HG03442 (cell line): ENCODE measurements around the gene RHCG.

Experiments used
- ATAC-seq: cut with Tn5 transposase; IDR thresholded peaks from one replicate; pipeline ENCODE4 v1.9.1; 2021; ENCODE audit warnings: mild to moderate bottlenecking, moderate library complexity; ENCODE audit not compliant: unreplicated experiment

RHCG gene

DNA sequence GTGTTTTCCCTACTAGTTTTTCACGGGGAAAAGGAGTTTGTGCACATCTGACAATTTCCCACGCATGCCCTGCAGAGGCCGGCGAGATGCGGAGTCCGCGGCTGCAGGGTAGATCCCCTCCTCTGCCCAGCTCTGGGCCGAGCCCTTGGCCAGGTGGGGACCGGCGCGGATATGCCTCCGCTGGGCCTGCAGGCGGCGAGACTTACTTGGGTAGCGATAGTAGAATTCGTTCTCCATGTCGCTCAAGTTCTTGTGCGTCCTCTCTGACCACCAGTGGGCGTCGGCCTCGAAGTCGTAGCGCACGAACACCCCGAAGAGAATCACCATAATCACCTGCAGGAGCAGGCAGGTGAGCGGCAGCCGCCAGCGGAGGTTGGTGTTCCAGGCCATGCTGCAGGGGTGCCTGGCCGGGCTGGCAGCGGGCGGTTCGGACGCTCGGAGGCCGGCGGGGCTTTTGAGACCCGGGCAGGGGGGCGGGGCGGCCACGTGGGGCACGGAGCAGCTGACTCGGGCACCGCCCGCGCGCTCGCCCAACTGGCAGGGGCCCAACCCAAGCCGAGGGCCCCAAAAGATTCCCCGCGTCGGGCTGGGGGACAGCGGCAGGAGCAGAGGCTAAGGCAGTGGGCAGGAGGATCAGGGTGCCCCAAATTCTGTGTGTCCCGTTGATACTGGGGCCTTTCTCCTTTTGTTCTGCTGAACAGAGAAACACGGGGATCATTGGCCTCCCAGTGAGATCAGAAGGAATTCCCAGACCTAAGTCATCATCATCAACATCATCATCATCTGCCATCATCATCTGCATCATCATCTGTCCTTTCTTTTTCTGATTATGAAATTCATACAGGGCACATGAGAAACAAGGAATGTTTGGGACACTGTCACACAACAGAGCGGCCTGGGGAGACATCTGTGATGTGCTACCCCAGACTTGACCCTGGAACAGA is at the start of gene RHCG:
Gene RHCG (minus strand): TSS at position 429 of the 944 bp plus-strand sequence. CDS start 39 bp downstream, at position 390.
- no peak for ATAC-seq

GRCh38 chr15:89543389-89543788 is 47.0 kb upstream of the RHCG start:
- no peak for ATAC-seq

DNA sequence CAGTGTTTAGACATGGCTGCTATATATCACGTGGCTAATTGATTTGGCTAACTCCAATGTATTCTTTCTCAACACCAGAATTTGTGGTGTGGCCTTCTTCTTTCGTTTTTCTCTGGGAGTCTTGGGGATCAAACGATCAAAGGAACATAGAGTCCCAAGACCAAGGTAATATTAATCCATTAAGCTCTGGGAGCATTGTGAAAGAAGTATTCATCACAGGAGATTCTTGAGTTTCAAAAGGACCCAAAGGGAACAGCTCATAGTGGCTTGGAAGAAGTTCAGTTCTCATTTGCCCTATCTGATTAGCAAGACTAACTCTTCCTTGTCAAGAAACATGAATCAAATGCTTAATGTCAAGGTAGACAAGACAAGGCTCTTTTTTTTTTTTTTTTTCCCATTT is 46.0 kb upstream of the RHCG start:
- no peak for ATAC-seq

DNA sequence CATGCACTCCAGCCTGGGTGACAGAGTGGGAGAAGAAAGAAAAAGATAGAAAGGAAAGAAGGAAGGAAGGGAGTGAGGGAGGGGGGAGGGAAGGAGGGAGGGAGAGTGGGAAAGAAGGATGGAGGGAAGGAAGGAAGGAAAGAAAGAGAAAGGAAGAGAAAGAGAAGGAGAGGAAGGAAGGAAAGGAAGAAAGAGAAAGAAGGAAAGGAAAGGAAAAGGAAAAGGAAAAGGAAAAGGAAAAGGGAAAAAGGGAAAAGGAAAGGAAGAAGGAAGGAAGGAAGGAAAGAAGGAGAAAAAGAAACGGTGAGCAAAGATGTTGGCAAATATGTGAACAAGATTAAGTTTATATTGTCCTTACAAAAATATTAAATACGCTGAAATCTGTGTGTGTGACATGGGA is 42.6 kb upstream of the RHCG start:
- no peak for ATAC-seq

DNA sequence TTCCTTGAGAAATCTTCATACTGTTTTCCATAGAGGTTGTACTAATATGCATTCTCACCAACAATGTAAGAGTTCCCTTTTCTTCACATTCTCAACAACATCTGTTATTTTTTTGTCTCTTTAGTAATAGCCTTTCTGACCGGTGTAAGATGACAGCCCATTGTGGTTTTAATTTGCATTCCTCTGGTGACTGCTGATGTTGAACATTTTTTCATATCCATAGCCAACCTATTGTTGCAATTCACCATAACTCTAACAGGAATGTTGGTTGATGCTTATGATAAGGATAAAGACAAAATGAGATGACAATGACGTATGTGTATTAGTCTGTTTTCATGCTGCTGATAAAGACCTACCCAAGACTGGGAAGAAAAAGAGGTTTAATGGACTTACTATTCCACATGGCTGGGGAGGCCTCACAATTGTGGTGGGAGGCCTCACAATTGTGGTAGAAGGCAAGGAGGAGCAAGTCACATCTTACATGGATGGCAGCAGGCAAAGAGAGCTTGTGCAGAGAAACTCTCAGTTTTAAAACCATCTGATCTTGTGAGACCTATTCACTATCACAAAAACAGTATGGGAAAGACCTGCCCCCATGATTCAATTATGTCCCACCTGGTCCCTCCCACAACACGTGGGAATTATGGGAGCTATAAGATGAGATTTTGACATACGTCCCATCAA is 37.6 kb upstream of the RHCG start:
- ATAC-seq, result no peak

GRCh38 chr15:89531796-89532537 is 35.6 kb upstream of the RHCG start:
- ATAC-seq, result no peak

DNA sequence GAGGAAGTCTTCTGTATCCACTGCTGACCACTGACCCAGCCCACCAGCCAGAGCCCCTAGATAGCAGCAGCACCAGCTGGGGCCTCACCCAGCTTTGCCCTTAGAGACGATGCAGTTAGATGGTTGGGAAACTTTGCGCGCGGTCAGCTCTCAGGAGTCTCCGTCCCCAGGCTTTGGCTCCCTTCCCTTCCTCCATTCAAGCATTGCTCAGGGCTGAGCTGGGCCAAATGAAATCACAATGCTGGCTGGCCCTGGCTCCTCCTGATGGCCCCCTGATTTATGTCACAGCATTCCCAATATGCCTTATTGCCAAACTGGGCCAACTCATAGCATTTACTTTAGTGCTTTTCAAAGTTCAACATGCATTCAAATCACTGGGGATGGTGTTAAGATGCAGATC is 34.6 kb upstream of the RHCG start:
- ATAC-seq, result no peak

DNA sequence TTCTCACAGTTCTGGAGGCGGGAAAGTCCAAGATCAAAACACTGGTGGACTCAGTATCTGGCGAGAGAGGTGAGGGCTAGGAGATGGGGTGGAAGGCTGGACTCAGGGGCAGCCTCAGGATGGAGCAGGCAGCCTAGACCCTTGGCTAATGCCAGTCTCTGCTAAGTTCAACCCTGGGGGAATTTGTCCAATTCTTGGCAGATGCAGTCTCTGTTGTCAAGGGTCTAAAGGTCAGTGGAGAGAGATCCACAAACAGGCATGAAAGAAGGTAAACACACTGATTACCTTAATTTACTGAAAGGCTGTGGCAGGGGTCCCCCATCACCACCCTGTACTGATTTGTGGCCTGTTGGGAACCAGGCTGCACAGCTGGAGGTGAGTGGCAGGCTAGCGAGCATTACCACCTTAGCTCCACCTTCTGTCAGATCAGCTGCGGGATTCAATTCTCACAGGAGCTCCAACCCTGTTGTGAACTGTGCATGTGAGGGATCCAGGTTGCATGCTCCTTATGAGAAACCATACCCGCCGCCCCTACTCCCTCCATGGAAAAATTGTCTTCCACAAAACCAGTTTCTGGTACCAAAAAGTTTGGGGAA is 32.5 kb upstream of the RHCG start:
- ATAC-seq, result no peak

DNA sequence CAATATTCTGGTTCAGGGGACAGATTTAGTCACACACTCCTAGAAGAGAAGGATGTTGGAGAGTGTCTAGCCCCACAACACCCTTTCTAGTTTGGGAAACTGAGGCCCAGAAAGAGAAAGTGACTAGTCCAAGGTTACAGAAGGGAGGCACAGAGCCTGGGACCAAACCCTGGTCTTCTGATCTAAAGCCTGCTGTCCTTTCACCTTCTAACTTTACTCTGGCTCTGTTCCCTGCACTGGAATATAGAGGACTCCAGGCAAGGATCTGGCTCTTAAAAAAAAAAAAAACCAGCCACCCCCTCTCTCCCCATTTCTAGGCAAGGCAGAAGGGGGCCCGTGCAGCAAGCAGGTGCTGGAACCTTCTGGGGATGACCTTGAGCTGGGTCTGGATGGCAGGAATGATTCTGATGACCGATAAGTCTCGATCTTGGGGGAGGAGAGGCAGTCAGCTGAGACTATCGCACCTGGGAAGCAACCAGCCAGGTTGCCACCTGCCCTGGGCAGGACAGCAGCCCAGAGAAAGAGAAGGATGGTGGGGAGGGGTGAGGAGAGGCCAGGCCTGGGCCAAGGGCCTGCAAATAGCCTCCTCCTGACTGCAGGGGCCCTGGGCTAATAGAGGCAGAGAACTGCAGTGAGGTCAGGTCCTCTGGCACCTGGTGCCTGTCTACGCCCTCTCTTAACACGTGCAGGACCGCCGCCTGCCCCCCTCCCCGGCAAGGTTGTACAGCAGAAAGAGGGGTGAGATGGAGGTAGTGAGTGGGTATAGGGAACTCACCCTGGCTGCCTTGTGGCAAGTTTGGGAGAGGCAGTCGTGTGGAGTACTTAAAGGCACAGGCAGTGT is 30.4 kb upstream of the RHCG start:
- no peak for ATAC-seq

GRCh38 chr15:89526181-89526580 is 29.8 kb upstream of the RHCG start:
- ATAC-seq, result no peak

DNA sequence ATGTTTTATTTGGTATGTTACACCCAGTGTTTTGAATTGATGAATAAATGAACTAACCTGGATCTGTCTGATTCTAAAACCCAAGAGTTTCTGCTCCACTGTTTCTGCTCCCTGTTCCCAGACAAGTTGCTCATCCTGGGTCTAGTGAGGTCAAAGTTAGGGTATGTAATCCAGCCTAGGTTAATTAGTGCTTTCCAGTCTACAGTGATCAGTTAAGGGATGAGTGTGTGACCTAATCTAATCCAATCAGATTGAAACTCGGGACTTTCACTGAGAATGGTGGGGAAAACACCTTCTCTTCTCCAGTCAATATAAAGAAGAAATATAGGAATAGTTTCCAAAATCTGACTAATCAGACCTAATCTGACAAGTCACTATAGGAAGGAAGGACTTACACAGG is 27.8 kb upstream of the RHCG start:
- ATAC-seq, result no peak

DNA sequence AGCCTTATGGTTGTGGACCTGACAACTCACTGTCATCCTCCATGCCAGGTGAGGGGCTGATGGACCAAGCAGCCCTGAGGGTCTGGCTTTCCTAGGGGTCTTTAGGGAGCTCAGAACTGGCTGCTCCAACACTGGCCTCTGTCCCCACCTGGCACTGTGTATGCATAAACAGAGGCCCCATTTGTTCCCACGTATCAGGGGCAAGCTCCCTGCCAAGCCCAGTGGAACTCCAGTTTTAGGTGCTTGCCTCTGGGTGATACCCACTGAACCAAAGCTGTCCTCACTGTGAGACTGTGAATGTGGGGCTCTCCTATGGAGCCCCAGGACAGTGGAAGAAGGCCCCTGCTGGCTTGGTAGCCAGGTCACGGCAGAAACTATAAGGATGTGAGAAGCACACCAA is 26.7 kb upstream of the RHCG start:
- no peak for ATAC-seq

DNA sequence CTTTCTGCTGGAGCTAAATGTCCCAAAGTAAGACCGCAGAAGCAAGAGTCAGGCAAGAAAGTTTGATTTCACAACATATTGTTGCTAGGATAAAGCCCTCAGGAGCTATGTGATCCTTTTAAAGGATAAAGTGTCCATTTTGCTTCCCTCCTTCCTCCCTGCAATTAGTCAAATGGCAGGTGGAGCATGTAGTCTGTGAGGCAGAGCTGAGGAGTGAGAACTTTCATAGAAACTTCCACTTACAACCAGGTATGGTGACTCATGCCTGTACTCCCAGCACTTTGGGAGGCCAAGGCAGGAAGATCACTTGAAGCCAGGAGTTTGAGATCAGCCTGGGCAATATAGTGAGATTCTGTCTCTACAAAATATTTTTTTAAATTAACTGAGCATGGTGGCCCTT is 25.2 kb upstream of the RHCG start:
- no peak for ATAC-seq

GRCh38 chr15:89515477-89515876 is 19.1 kb upstream of the RHCG start:
- no peak for ATAC-seq

DNA sequence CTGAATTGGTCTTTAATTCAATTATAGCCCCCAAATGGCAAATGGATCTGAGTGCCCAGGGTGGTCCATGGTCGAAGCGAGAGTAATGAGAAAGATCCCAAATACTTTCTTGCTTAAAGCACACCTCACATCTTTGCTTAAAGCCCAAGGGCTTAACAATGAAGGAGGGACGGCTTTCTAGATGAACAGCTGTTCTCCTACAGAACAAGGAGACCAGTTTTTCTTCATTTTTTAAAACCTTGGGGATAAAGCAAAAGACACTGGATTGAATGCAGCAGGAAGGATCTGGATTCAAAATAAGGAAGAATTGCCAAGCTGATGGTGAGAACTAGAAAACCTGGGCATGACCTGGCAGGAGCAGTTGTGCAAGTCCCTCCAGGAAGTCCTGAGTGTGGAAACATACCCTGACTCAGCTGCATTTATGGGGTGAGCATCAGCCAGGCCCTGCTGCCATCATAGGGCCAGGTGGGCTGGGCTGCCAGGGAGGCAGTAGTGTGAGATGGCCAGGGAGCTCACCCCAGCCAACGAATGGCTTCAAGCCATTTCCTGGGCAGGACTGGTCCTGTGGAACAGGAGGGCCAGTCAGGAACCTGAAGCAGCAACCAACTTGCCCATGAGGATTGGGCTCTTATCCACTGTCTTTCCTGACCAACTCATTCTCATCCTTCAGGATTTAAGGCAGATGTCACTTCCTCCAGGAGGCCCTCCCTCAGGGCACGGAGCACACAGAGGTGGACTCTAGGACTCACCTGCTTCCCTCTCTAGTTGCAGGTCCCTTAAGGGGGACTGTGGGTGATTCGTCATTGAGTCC is 18.4 kb upstream of the RHCG start:
- ATAC-seq, result no peak

- ATAC-seq, result no peak
Observed at GRCh38 chr15:89514186-89514585, 17.8 kb upstream of the RHCG start.

GRCh38 chr15:89513284-89513683 is 16.9 kb upstream of the RHCG start:
- no peak for ATAC-seq

GRCh38 chr15:89512631-89513030 is 16.2 kb upstream of the RHCG start:
- ATAC-seq, result no peak

DNA sequence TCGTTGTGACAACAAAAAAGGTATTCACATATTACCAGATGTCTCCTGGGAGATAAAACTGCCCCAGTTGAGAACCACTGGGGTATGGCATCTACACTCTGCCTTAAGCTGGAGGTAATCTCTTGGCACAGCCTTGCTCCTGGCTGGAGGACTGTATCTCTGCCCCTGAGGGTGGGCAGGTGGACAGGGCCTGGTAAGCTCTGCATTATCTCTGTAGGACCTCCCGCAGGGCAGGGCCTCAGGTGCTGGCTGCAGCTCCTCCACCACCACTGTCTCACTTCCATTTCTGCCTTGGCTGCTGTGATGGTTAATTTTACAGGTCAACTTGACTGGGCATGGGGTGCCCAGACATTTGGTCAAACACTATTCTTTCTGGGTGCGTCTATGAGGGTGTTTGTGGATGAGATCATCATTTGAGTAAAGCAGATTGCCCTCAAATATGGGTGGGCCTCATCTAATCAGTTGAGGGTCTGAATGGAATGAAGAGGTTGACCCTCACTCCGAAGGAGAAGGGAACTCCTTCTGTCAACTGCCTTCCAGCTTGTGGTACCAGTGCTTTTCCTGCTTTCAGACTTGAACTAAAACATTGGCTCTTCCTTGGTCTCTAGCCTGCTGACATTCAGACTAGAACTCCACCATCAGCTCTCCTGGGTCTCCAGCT is 9.8 kb upstream of the RHCG start:
- ATAC-seq, result no peak
